Activated gamma-delta T cell (primary cell): Measurements from ENCODE around the gene DZIP1.

Source experiments
- DNase-seq: peaks from one replicate; lab custom pipeline; 2025; lab: John Stamatoyannopoulos, UW

DZIP1 gene

DNA sequence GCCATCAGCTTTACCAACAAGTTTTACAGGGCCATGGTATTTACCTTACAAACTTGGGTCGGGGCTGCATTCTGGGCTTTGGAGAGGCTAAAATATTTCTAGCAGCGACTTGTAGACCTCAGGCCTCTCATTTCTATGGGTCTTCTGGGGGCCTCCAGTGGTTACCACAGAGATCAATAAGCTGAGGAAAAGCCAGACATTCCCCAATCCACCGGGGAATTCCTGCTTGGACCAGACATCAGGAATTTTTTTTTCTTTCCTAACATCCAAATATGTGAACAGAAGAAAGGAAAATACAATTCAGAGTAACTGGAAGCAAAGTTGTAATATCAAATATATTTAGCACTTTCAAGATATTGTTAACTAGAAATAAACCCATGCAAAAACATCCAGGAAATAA is 1.5 kb downstream of the DZIP1 start:
- DNase-seq = no peak

- DNase-seq = no peak
Observed at GRCh38 chr13:95642028-95642621, 2.4 kb downstream of the DZIP1 start.

DNA sequence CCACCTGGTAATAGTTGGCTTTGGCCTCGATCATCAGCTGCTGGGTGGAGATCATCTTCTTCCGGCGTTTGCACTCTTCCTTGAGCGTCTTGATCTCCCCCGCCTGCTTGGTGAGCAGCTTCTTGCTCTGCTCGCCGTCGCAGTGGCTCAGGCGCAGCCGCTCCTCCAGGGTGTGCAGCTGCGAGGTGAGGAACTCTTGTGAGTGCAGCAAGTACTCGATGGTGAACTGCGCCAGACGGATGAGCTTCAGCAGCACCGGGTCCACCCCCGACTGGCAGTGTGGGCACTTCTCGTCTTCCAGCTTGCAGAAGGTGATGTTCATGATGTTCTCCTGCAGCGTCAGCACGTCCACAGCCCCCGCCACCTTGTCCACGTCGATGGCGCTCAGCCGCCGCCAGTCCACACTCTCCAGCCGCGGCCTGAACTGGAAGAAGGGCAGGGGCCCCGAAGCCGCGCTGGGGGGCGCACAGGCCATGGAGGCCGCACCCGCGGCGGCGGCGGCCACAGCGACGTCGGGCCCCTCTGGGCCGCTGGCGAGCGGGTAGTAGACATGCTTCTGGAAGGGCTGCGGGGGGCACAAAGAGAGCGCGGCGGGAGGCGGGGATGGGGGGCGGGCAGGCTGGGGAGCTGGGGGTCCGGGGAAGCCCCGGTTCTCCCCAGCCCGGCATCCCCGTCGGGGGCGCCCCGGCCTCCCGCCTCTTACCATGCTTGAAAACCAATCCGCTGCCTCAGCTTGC is 3.0 kb downstream of the DZIP1 start:
- DNase-seq = no peak

DNA sequence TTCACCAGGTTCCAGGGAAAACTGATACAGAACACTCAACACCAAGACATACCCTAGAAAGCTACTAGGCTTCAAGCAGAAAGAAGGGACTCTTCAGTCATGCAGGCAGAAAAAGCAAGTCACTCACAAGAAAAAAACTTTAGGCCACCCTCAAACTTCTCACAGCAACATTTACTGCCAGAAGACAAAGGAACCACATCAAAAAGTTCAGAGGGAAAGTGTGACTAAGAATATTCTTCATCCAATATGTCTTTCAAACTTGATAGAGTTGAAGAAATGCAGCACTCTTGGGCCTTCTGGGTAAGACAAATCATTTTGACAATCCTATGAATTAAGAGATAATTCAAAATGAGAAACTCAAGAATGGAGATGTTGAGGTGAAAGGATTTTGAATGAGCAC is 7.7 kb downstream of the DZIP1 start:
- DNase-seq = no peak

- no peak for DNase-seq
Observed at GRCh38 chr13:95630593-95630992, 13.9 kb downstream of the DZIP1 start.

DNA sequence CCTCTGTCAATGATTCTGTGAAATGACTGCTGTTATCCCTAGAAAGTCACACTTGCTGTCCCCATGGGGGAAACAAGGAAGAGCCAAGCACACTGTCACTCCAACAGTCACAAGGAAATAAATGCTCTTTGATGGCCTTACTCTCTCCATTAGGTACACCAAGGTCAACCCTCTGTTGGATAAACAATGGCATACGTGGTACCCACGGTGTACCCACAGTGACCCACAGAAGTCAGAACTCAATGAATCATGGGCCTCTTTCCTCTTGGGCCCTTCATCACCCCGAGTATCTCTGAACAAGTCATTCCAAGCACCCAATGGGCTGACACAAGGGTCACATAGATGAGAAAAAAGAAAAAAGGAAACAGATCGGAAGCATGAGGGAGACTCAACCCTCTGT is 15.4 kb downstream of the DZIP1 start:
- DNase-seq = no peak

DNA sequence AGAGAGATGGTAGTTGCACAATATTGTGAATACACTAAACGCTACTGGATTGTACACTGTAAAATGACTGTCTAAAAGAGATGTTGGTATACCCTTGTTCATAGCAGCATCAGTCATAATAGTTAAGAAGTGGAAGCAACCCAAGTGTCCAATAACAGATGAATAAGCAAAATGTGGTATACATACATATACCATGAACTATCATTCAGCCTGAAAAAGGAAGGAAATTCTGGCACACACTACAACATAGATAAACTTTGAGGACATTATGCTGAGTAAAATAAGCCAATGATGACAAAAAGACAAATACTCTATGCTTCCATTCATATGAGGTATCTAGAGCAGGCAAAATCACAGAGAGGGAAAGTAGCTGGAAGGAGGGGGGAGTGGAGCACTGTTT is 16.0 kb downstream of the DZIP1 start:
- no peak for DNase-seq

DNA sequence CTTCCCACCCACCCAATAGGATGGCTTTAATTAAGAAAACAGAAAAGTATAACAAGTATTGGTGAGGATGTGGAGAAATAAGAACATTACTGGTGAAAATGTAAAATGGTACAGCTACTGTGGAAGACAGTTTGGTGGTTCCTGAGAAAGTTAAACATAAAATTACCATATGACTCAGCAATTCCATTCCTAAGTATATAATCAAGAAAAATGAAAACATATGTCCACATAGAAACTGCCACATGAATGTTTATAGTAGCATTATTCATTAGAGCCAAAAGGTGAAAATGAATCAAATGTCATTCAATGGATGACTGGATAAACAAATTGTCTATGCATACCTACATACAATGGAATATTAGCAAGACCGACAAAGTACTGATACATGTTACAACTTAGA is 16.9 kb downstream of the DZIP1 start:
- DNase-seq = no peak

DNA sequence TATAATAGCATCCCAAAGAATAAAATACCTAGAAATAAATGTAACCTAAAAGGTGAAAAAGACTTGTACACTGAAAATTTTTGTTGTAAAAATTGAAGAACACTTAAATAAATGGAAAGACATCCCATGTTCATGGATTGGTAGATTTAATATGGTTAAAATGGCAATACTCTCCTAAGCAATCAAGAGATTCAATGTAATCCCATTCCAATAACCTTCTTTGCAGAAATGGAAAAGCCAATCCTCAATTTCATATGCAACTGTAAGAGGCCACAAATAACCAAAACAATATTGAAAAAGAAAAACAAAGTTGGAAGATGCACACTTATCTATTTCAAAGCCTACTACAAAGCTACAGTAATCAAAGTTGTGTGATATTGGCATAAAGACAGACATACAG is 17.7 kb downstream of the DZIP1 start:
- DNase-seq = no peak

GRCh38 chr13:95624020-95624419 is 20.5 kb downstream of the DZIP1 start:
- DNase-seq = no peak

DNA sequence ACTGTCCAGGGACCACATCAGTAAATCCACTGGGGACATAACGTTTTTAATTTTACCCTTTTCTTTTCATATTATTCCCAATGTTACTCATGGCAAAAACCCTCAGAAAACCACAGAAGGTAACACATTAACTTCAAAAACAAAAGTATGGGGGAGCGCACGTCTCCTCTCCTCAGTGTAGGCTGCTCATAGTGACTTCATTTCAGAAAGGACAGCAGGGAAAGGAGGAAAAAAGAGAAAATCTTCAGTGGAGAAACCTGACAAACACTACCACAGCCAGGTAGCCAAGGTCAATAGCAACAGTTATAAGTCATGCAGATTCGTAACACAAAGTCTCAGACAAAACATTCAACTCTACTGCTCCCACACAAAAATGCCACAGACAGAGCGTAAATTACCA is 21.4 kb downstream of the DZIP1 start:
- DNase-seq = no peak

- no peak for DNase-seq
Observed at GRCh38 chr13:95620825-95621498, 23.5 kb downstream of the DZIP1 start.

DNA sequence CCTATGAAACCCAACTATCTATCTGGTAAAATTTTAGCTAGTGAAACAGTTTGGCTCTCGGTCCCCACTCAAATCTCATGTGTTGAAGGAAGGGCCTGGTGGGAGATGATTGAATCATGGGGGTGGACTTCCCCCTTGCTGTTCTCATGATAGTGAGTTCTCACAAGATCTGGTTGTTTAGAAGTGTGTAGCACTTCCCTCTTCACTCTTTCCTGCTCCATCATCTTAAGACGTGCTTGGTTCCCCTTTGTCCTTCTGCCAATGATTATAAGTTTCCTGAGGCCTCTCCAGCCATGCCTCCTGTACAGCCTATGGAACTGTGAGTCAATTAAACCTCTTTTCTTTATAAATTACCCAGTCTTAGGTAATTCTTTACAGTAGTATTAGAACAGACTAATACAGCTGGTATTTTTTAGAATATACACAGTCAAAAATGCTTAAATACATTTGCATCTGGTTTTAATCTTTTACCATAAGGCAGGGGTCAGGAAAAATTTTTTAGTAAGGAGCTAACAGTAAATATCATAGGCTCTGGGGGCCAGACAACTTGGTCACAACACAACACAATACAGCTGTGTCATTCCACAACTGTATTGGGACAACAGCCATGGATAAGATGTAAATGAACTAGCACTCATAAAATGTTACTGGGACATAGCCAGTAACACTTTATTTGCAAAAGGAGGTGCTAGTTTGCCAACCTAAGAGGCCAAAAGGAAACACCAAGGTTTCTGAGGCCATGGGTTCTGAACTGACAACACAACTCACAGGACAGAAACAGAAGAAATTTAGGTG is 24.3 kb downstream of the DZIP1 start:
- DNase-seq = no peak

- DNase-seq = no peak
Observed at GRCh38 chr13:95615539-95615938, 29.0 kb downstream of the DZIP1 start.

GRCh38 chr13:95614641-95615245 is 29.8 kb downstream of the DZIP1 start:
- DNase-seq = no peak

- DNase-seq = no peak
Observed at GRCh38 chr13:95608640-95609323, 35.7 kb downstream of the DZIP1 start.

DNA sequence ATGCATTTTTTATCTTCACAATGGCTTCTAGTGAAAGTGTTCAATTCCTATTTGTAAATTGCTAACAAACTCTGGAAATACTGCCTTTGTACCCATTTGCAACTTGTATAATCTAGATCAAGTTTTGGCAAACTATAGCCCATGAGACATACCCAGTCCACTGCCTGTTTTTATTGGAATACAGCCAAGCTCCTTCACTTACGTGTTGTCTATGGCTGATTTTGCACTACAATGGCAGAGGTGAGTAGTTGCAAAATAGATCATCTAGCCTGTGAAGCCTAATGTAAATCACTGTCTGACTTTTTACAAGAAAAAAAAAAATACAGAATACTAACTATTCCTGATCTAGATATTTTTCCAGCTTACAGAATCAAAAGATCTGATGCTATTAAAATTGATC is 37.1 kb downstream of the DZIP1 start:
- no peak for DNase-seq

- DNase-seq = no peak
Observed at GRCh38 chr13:95605448-95606125, 38.9 kb downstream of the DZIP1 start.

GRCh38 chr13:95604556-95604915 is 40.0 kb downstream of the DZIP1 start:
- no peak for DNase-seq

GRCh38 chr13:95603887-95604555 is 40.5 kb downstream of the DZIP1 start:
- no peak for DNase-seq
